Prostate gland (tissue), 2 donors: ENCODE results near the gene SPTBN1. TPM values are rescaled to one million over a fixed set of nuclear protein-coding genes. Genes with fewer than 3 reads are reported as not detected.

Experiments
- DNase-seq: peaks from one replicate; pipeline ENCODE4 v3.0.0-alpha.2; 2019; ENCODE audit warnings: low spot score
- H3K27ac ChIP-seq, 2 donors: fragments of 200-600 bp; sonication (generic); 2 replicates each; pipeline ENCODE4 v1.5.1; 2017 to 2019
- H3K27me3 ChIP-seq: fragments of 200-600 bp; sonication (generic); replicated peaks from 2 replicates; pipeline ENCODE4 v1.5.1; 2019; ENCODE audit not compliant: insufficient read depth
- H3K36me3 ChIP-seq, 2 donors: fragments of 200-600 bp; sonication (generic); 1 replicate in 1 of 2; 2 replicates in 1 of 2; pipeline versions ENCODE4 v1.5.1 to v1.8.1; 2017 to 2019
- H3K4me1 ChIP-seq: fragments of 200-600 bp; sonication (generic); replicated peaks from 2 replicates; pipeline ENCODE4 v1.5.1; 2019
- H3K4me3 ChIP-seq, 2 donors: fragments of 200-600 bp; sonication (generic); 2 replicates each; pipeline ENCODE4 v1.5.1; 2017 to 2019
- H3K9me3 ChIP-seq: fragments of 200-600 bp; sonication (generic); 2 replicates; pipeline ENCODE4 v1.5.1; 2017
- POLR2A ChIP-seq: fragments of 450-650 bp; IDR thresholded peaks from one replicate; pipeline ENCODE4 v1.6.1; 2016; ENCODE audit warnings: antibody characterized with exemption, mild to moderate bottlenecking
- POLR2AphosphoS5 ChIP-seq: sonication (generic); formaldehyde crosslinking; IDR thresholded peaks from one replicate; pipeline ENCODE4 v1.6.1; 2017; ENCODE audit warnings: antibody characterized with exemption
- WGBS: methylation state at CpG from one replicate; pipeline ENCODE4 v1.1.5; 2018; 5-methylcytosine and 5-hydroxymethylcytosine counted together
- intact Hi-C: fragments of 100-400 bp; cut with DNase I; formaldehyde crosslinking; loops from one replicate; pipeline ENCODE4 v1.14.2; 2022
- total RNA-seq, 2 donors: library from RNA; depleted of rRNA; stranded (reverse); fragments of >200 nt; gene quantifications; one replicate each; pipeline ENCODE4 v1.1.0, GENCODE V29; 2016
- TF ChIP-seq, protein P1 (sequence below), 4 experiments: fragments of 200-600 bp in 2 of 4; fragments of 450-650 bp in 2 of 4; sonication (generic) in 2 of 4; IDR thresholded peaks; 1 replicate in 3 of 4; 2 replicates in 1 of 4; pipeline ENCODE4 v1.5.1; 2016 to 2019; ENCODE audit warnings: antibody characterized with exemption in 4 of 4, mild to moderate bottlenecking in 2 of 4, moderate library complexity in 2 of 4

The SPTBN1 gene
- total RNA-seq, 2 donors from 2014 or later: 146 to 348 TPM

DNA sequence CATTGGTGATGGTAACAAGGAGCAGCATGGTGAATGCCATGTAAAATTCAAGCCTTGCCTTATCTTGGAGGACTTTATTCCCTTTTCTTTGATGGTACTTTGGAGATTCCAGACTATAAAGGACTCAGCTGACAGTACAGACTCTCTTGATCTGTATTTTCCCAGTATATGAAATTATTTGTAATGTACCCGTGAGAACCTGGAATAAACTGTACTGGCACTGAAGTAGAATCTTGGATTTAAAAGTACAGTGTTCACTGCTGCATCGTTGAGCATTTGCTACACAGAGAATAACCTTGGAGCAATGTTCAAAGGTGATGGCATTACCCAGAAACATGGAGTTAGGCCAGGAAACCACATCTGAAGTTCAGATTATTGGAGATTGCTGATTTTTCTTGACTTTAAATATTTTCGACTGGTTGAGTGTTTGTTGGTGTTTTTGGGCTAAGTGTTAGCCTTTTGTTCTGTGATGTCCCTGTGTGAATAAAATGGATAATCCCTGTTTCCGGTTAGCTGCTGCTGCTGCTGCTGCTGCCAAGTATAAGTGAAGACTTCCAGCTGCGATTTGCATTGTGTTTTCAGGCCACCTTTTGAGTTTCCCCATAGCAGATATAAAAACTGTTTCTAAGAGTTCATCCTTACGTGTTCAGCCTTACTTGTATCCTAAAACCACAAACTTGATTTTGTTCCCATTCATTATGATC, 122.0 kb downstream of the SPTBN1 start:
- intact Hi-C loops: no loop called here
- no peak for TF ChIP-seq POLR2AphosphoS5
- TF ChIP-seq, protein P1, sequence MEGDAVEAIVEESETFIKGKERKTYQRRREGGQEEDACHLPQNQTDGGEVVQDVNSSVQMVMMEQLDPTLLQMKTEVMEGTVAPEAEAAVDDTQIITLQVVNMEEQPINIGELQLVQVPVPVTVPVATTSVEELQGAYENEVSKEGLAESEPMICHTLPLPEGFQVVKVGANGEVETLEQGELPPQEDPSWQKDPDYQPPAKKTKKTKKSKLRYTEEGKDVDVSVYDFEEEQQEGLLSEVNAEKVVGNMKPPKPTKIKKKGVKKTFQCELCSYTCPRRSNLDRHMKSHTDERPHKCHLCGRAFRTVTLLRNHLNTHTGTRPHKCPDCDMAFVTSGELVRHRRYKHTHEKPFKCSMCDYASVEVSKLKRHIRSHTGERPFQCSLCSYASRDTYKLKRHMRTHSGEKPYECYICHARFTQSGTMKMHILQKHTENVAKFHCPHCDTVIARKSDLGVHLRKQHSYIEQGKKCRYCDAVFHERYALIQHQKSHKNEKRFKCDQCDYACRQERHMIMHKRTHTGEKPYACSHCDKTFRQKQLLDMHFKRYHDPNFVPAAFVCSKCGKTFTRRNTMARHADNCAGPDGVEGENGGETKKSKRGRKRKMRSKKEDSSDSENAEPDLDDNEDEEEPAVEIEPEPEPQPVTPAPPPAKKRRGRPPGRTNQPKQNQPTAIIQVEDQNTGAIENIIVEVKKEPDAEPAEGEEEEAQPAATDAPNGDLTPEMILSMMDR (IDR thresholded peaks at IDR 0.05): no peak
- TF ChIP-seq POLR2A: no peak
- H3K27ac ChIP-seq: no peak overlapping the region
- H3K4me1 ChIP-seq: peaks cover 9% of the 10 kb centered on the region
- no peak for DNase-seq
- no peaks in the 10 kb centered on the region for H3K27me3 ChIP-seq
- H3K36me3 ChIP-seq: no peaks in the 10 kb centered on the region
- H3K9me3 ChIP-seq: no peaks in the 10 kb centered on the region
- WGBS: 22% methylated on average over 6 of the region's 6 CpGs
- no peak overlapping the region for H3K4me3 ChIP-seq

DNA sequence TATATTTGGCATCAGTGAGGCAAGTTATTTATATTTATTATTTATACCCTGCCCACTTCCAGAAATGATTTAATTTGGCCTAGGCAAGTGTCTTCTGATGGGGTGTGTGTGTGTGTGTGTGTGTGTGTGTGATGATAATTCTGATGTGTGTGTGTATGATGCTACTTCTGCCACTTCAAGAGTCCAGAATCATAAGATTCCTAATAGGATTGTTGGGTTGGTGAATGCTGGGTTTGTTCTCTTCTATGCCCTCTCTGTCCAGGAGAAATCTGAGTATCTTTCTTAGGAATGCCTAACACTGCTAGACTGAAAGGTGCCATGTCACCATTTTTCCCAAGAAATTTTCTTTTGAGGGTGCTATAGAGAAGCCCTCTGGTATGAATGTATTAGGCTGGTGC, 122.5 kb downstream of the SPTBN1 start:
- DNase-seq: no peak
- H3K4me1 ChIP-seq: peaks cover 4% of the 10 kb centered on the region
- H3K27ac ChIP-seq: no peak overlapping the region
- H3K4me3 ChIP-seq: no peak overlapping the region
- no peaks in the 10 kb centered on the region for H3K36me3 ChIP-seq
- TF ChIP-seq, protein P1 (IDR thresholded peaks at IDR 0.05): no peak
- TF ChIP-seq POLR2AphosphoS5 (no peak), POLR2A (no peak)
- intact Hi-C loops: no loop called here
- H3K27me3 ChIP-seq: no peaks in the 10 kb centered on the region
- H3K9me3 ChIP-seq: no peaks in the 10 kb centered on the region

DNA sequence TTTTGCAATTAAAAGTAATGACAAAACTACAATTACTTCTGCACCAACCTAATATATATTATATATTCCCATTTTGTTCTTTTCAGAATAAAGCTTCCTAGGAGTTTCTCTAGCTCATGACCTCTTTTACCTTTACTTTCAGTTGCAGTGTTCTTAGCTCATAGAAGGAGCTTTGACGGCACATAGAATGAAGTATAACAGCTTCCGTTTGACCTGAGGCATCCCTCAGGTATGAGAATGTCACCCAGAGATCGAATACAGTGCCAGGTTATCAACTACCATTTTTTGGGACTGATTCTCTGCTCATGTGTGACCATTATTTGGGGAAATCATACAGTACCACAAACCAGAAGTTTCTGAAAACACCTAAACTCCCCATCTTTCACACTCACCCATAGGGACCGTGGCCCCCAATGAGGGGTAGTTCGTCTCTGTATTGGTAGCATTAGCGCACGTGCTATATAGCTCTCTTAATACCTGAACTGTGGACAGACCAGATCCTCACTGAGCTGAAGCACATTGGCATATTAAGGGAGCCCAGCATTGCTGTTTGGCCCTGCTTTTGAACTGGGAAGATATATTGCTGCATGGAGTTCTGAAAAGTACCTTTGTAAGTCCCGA, 123.0 kb downstream of the SPTBN1 start:
- no peaks in the 10 kb centered on the region for H3K36me3 ChIP-seq
- no peak for DNase-seq
- no peaks in the 10 kb centered on the region for H3K9me3 ChIP-seq
- H3K4me1 ChIP-seq: peaks cover 4% of the 10 kb centered on the region
- TF ChIP-seq POLR2AphosphoS5 (no peak), POLR2A (no peak)
- TF ChIP-seq, protein P1 (IDR thresholded peaks at IDR 0.05): no peak
- intact Hi-C loops: no loop called here
- WGBS: 62% methylated on average over 8 of the region's 8 CpGs
- H3K27me3 ChIP-seq: no peaks in the 10 kb centered on the region
- no peak overlapping the region for H3K4me3 ChIP-seq
- peak overlapping the region in 1 of 2 donors; percentile 21 for H3K27ac ChIP-seq

DNA sequence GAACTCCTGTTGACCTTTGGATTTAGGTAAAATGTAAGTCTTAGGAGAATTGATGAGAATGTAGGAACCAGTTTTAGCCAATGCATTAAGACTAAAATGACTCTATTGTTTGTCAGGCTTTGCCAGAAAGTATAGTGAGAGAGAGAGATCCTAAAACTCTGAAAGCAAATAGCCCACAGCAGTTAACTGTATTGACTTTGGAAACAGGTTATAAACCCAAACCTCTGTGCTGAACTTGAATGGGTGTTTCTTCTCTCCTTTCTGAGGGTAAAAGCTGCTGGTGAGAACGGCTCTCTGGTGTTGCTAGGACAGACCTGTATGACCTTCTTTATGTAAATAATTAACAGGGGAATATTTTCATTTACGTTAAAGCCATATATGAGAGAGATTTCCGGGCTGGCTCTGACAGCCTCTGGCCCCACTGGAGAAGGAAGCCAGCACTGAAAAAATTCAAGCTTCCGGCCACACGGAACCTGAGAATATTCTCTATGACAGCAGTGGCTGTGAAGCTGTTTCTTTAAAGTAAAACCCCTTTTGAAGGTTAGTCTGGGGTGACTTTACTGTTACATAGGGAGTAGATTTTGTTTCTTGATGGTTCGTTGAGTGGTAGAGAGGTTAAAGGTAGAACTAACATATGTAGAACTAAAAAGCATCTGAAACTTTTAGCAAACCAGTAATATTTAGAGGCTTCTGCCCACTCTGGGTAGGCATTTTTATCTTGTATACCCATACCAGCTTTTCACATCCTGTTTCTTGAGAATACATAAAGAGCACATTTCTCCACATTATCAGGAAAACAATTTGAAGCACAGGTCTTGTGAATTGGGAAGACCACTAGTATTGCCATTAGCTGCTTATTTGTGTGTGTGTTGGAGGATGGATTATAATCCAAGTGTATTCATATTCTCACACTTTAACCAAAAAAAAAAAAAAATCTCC, 123.8 kb downstream of the SPTBN1 start:
- peak overlapping the region in 1 of 2 donors; percentile 34 for H3K27ac ChIP-seq
- H3K36me3 ChIP-seq: no peaks in the 10 kb centered on the region
- TF ChIP-seq, protein P1 (IDR thresholded peaks at IDR 0.05): no peak
- peak; percentile 38 for TF ChIP-seq POLR2AphosphoS5
- 14% methylated on average over 6 of the region's 6 CpGs for WGBS
- H3K9me3 ChIP-seq: no peaks in the 10 kb centered on the region
- H3K27me3 ChIP-seq: no peaks in the 10 kb centered on the region
- intact Hi-C loops: no loop called here
- H3K4me3 ChIP-seq: no peak overlapping the region
- peaks cover 4% of the 10 kb centered on the region for H3K4me1 ChIP-seq
- peak; percentile 27 for DNase-seq
